D341Med (cell line): ENCODE data around the gene RUNDC1.
"Not testable (repeated sequence)": the region's sequence is repeated elsewhere in the genome, so short reads cannot be mapped to it uniquely, and the experiment has no call there.

Source experiments
- DNase-seq: peaks from one replicate; pipeline ENCODE4 v3.0.0; 2012; ENCODE audit warnings: low spot score

Gene RUNDC1

DNA sequence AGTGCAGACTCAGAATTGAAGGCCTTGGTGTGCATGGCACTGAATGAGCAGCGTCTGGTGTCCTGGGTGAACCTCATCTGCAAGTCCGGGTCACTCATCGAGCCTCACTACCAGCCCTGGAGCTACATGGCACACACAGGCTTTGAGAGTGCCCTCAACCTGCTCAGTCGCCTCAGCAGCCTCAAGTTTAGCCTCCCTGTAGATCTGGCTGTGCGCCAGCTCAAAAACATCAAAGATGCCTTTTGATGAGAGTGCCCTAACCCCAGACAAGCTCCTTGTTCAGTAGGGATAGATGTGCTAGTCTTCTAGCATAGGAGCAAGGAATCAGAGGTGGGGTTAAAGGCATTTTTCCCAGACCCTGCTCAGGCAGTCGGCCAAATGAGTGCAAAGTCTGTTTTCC is 11.1 kb downstream of the RUNDC1 start:
- DNase-seq = no peak

GRCh38 chr17:42992872-42993271 is 12.5 kb downstream of the RUNDC1 start:
- no peak for DNase-seq

DNA sequence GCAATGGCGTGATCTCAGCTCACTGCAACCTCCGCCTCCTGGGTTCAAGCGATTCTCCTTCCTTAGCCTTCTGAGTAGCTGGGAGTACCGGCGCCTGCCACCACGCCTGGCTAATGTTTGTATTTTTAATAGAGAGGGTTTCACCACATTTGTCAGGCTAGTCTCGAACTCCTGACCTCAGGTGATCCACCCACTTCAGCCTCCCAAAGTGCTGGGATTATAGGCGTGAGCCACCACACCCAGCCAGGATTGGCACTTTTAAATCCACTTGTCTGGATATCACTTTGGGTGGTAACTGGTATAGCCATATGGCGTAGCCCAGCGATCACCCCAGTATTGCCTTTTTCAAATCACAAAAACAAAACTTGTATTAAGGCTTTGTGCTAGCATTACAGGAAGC is 13.5 kb downstream of the RUNDC1 start:
- not testable (repeated sequence) for DNase-seq

DNA sequence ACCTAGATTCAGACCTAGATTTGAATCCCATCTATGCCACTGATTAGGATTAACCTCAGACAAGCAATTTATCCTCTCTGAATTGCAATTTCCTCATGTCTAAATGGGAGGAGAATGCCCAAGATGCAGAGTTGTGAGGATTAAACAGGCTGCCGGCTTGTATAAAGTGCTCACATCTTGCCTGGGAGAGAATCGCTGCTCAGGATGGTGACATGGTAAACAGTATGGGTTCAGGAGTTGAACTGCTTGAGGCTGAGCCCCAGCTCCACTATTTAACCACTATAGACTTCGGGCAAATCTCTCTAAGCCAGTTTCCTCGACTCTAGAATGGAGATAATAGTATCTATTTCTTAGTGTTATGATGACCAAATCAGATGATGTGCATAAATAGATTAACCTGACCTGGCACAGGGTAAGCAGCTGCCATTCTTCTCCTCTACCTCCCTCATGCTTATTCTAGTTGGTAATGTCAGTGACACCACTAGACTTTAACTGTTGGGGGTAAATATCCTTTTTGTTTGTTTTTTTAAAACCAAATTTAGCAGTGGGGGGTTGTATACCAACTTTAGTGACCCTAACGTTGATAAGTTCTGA is 17.1 kb downstream of the RUNDC1 start:
- peak; percentile 53 for DNase-seq

DNA sequence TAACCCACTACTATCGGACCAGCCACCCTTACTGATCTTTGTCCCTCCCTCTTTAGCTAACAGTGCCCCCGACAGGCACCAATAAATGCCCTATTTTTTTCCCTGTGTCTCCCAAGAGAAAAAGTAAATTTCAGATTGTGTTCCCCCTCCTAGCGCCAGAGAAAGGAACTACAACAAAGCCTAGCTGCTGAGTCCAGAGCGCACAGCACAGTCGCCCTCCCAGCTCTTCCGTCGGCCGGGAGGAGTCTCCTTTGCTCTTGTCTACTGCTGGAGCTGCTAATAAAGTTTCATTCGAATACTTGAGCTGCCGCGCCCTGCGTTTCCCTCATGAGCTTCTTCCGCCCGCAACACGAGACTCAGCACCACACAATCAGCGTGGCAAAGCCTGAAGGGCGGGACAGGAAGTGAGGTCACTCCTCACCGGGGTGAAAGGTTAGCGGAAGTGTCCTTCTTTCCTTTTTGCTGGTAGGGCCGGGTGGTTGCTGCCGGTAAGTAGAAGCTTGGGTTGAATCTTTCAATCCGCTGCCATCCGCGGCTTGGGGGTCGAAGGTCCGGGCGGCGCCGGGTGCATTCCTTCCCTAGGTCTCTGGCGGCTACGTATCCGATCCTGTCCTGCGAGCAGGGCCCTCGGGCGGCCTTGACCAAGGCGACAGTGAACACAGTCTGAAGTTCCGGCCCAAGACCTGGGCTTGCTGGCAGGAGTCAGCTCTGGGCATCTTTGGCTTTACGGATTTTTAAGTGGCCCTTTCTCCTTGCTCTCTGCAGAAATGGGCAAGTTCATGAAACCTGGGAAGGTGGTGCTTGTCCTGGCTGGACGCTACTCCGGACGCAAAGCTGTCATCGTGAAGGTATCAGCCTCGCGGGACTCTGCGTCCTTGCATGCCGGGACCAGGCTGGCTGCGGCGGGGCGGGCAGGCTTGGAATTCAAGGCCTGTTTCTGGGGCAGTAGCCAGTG is 17.9 kb downstream of the RUNDC1 start, which contains the start of gene RPL27:
Gene RPL27, plus strand, starts transcription at position 436 of the 955 bp plus-strand sequence. Its CDS starts 332 bp downstream, at position 768.
- peak; percentile 96 for DNase-seq

- DNase-seq = no peak
Measured at GRCh38 chr17:42999003-42999525, 18.7 kb downstream of the RUNDC1 start.

- not testable (repeated sequence) for DNase-seq
Measured at GRCh38 chr17:43000894-43001293, 20.5 kb downstream of the RUNDC1 start.

DNA sequence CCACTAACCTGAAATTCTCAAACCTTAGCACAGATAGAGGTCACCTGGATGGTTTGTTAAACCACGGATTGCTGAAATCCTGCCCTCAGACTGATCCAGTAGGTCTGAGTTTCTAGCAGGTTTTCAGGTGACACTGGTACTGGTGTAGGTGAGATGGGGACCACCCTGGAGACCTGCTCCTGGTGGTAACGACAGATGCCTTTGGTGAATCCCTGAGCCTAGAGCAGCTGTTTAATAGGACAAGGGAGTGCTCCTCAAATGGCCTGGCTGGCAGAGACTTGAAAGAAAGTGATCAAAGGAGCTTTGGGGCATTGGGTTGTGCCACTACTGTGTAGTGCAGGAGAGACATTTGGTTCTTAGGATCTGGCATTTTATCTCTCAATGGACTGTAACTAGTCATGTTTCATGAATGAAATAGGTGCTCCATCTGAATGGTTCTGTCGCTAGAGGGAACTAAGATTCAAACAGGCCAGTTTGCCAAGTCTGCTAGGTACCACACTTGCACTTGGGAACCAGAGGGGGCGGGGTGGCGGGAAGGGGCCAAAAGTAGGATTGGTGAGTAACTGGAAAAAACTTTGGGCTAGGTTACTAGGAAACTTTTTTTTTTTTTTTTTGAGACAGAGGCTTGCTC is 23.3 kb downstream of the RUNDC1 start:
- peak; percentile 30 for DNase-seq

GRCh38 chr17:43006639-43007551 is 26.5 kb downstream of the RUNDC1 start, which contains the start of gene IFI35:
Gene IFI35 (plus strand): TSS chr17:43006784. CDS start chr17:43006948, 164 bp downstream.
- DNase-seq = peak; percentile 89

DNA sequence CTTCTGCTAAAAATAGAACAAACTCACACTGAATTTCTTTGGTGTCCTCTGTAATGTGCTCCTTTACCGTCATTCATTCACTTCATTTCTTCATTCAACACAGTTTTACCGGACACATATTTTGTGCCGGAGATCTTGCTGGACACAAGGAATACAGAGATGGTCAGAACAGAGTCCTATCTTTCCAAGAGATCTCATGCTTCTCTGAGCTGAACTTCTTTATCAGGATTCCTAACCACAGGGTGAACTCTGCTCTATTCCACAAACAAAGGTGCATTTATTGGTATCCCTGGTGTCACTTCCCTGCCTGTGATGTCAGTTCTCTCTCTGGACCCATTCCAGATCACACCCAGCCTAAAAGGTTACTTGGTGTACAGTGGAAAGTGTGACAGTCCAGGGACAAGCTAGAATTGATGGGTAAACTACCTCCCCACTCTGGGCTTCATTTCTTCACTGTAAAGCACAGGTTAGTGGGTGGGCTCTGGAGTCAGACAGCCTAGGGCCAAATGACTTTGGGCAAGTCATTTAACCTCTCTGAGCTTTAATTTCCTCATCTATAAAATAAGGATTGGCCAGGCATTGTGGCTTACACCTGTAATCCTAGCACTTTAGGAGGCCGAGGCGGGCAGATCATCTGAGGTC is 30.4 kb downstream of the RUNDC1 start:
- no peak for DNase-seq

GRCh38 chr17:43011728-43012472 is 31.5 kb downstream of the RUNDC1 start:
- DNase-seq = peak; percentile 30

- peak; percentile 21 for DNase-seq
Measured at GRCh38 chr17:43013296-43013695, 32.9 kb downstream of the RUNDC1 start.

DNA sequence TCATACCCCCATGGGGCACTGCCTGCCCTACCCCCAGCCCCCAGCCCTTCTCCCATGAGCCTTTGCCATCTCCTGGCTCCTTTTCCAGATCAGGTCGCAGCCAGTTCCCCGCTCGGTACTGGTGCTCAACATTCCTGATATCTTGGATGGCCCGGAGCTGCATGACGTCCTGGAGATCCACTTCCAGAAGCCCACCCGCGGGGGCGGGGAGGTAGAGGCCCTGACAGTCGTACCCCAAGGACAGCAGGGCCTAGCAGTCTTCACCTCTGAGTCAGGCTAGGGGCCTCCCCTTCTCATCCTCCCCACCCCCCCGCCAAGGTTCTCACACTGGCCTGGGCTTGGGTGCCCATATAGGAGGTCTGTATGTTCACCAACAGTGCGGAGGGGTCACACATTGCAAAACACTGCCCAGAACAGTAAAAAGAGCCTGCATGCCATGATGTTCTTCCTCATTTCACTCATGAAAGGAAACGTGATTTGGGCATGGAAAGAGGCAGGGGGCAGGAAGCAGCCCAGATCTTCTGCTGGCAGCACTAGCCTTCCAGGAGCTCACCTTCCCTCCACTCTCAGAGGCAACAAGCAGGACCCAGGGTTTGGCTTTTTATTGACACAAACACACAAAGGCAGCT is 33.8 kb downstream of the RUNDC1 start:
- peak; percentile 22 for DNase-seq

GRCh38 chr17:43014649-43015542 is 34.5 kb downstream of the RUNDC1 start:
- no peak for DNase-seq

GRCh38 chr17:43015579-43015978 is 35.2 kb downstream of the RUNDC1 start:
- DNase-seq = peak; percentile 33

DNA sequence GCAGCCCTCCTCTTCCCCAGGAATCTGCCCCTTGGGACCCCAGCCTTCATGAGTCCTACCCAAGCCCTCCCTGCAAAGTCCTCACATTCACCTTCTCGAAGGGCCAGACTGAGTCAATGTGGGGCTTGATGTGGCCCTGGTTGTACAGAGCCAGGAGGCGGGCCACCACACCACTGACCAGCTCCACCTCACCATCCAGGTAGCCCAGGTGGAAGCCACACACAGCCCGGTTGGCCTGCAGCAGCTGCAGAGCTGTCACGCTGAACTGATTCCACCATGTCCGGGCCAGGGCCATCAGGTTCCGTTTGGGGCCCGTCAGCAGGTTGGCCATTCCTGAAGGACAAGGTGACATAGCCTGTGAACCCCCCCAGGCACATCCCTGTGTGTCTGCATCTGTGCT is 35.9 kb downstream of the RUNDC1 start:
- DNase-seq = peak; percentile 20

DNA sequence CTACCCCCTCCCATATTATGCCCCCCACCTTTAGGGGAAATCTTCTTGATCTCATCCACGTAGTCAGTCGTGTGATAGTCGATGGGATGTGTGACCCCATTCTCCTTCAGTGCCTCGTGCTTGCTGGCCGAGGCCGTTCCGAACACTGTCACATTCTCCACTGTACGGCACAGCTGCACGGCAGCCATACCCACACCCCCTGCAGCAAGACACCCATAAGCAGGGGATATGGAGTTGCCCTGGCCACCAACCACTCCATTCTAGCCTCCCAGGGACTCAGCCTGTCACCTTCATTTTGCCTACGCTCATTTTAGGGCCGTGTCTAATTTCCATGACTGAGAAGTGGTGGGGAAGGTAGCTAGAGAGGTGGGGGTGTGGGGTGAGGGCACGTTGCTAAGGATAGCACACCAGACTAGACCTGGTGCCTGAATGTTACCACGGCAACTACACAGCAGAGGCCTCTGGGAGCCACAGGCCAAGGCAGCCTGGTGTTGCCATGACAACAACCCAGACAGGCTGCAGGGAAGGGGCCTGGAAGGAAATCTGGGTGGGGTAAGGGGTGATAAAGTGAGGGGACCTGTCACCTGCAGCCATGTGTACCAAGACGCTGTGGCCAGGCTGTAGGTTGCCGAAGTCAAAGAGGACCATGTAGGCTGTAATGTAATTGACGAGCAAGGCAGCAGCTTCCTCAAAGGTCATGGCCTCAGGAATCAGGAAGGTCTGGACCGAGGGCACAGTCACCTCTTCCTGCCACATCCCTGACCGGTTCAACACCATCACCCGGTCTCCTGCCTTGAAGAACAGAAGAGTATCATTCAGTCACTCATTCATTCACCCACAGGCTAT is 37.9 kb downstream of the RUNDC1 start:
- peak; percentile 51 for DNase-seq

DNA sequence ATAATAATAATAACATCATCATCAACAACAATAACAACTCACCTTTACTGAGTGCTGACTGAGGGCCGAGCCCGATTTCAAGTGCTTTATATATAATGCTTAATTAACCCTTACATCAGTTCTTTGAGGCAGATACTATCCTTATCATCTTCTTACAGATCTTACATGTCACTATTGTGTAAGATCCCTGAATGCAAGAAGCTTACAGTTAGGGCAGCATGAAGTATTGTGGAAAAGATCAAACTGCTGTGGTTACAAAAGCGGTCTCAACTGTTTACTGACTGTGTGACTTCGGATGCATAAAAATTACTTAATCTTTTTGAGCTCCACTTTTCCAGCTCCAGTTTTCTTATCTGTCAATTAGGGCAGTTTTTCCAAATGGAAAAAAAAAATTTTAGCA is 38.6 kb downstream of the RUNDC1 start:
- no peak for DNase-seq
